ENCODE data around the gene RFXAP. TPM values are rescaled to one million over a fixed set of nuclear protein-coding genes. Genes with fewer than 3 reads are reported as not detected.

RFXAP gene
- total RNA-seq, 1 donor from 2014 or later, result 5.5 TPM

- no peaks in the 10 kb centered on the region for H3K27me3 Mint-ChIP-seq (ENCODE audit: low read depth, unreplicated experiment)
- TF ChIP-seq, protein P1, sequence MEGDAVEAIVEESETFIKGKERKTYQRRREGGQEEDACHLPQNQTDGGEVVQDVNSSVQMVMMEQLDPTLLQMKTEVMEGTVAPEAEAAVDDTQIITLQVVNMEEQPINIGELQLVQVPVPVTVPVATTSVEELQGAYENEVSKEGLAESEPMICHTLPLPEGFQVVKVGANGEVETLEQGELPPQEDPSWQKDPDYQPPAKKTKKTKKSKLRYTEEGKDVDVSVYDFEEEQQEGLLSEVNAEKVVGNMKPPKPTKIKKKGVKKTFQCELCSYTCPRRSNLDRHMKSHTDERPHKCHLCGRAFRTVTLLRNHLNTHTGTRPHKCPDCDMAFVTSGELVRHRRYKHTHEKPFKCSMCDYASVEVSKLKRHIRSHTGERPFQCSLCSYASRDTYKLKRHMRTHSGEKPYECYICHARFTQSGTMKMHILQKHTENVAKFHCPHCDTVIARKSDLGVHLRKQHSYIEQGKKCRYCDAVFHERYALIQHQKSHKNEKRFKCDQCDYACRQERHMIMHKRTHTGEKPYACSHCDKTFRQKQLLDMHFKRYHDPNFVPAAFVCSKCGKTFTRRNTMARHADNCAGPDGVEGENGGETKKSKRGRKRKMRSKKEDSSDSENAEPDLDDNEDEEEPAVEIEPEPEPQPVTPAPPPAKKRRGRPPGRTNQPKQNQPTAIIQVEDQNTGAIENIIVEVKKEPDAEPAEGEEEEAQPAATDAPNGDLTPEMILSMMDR (IDR thresholded peaks at IDR 0.05; ENCODE audit: insufficient read depth, low read depth, low read length), result no peak
- no peak for TF ChIP-seq EZH2 (IDR thresholded peaks at IDR 0.05; ENCODE audit: insufficient read depth, low read length)
- H3K36me3 ChIP-seq (ENCODE audit: insufficient read depth, low read length), result no peaks in the 10 kb centered on the region
- no peaks in the 10 kb centered on the region for H3K36me3 Mint-ChIP-seq (ENCODE audit: low read depth, unreplicated experiment)
- H3K4me1 Mint-ChIP-seq (ENCODE audit: low read depth, unreplicated experiment), result peaks cover 3% of the 10 kb centered on the region
- H3K4me2 ChIP-seq (ENCODE audit: low read length), result no peak overlapping the region
- no peak overlapping the region for H2AFZ ChIP-seq (ENCODE audit: low read depth, low read length)
- peaks cover 7% of the 10 kb centered on the region for H3K4me1 ChIP-seq (ENCODE audit: insufficient read depth, low read length)
- no peak for DNase-seq (ENCODE audit: low read depth)
- no peak overlapping the region for H3K9ac ChIP-seq (ENCODE audit: low read length)
- no peak overlapping the region for H3K4me3 ChIP-seq (ENCODE audit: insufficient read depth, low read depth, low read length)
- FAIRE-seq, result no peak
- H3K27ac Mint-ChIP-seq (ENCODE audit: unreplicated experiment), result no peak overlapping the region
- H3K27ac ChIP-seq (ENCODE audit: low read depth, low read length), result no peak overlapping the region
- H3K9me3 ChIP-seq (ENCODE audit: insufficient read depth, low read depth, low read length), result no peaks in the 10 kb centered on the region
- H4K20me1 ChIP-seq (ENCODE audit: insufficient read depth, low read length), result no peaks in the 10 kb centered on the region
- peaks cover 2% of the 10 kb centered on the region for H3K79me2 ChIP-seq (ENCODE audit: insufficient read depth, low read length)
- no peaks in the 10 kb centered on the region for H3K27me3 ChIP-seq (ENCODE audit: insufficient read depth, low read length)
- no peaks in the 10 kb centered on the region for H3K9me3 Mint-ChIP-seq (ENCODE audit: unreplicated experiment)
- no peak overlapping the region for H3K4me3 Mint-ChIP-seq (ENCODE audit: unreplicated experiment)
These were observed 4.6 kb upstream of the RFXAP start for GRCh38 chr13:36814465-36814864.

GRCh38 chr13:36815062-36815461 lies 4.0 kb upstream of the RFXAP start:
- no peak overlapping the region for H3K9ac ChIP-seq (ENCODE audit: low read length)
- H3K79me2 ChIP-seq (ENCODE audit: insufficient read depth, low read length), result peaks cover 8% of the 10 kb centered on the region
- no peak overlapping the region for H3K4me3 Mint-ChIP-seq (ENCODE audit: unreplicated experiment)
- peaks cover 6% of the 10 kb centered on the region for H3K4me1 Mint-ChIP-seq (ENCODE audit: low read depth, unreplicated experiment)
- peaks cover 12% of the 10 kb centered on the region for H3K4me1 ChIP-seq (ENCODE audit: insufficient read depth, low read length)
- H4K20me1 ChIP-seq (ENCODE audit: insufficient read depth, low read length), result no peaks in the 10 kb centered on the region
- H3K36me3 Mint-ChIP-seq (ENCODE audit: low read depth, unreplicated experiment), result no peaks in the 10 kb centered on the region
- TF ChIP-seq EZH2 (IDR thresholded peaks at IDR 0.05; ENCODE audit: insufficient read depth, low read length), result no peak
- TF ChIP-seq, protein P1 (IDR thresholded peaks at IDR 0.05; ENCODE audit: insufficient read depth, low read depth, low read length), result no peak
- H2AFZ ChIP-seq (ENCODE audit: low read depth, low read length), result no peak overlapping the region
- no peak for FAIRE-seq
- no peaks in the 10 kb centered on the region for H3K9me3 ChIP-seq (ENCODE audit: insufficient read depth, low read depth, low read length)
- no peaks in the 10 kb centered on the region for H3K27me3 Mint-ChIP-seq (ENCODE audit: low read depth, unreplicated experiment)
- H3K36me3 ChIP-seq (ENCODE audit: insufficient read depth, low read length), result no peaks in the 10 kb centered on the region
- DNase-seq (ENCODE audit: low read depth), result no peak
- H3K27ac Mint-ChIP-seq (ENCODE audit: unreplicated experiment), result no peak overlapping the region
- H3K4me3 ChIP-seq (ENCODE audit: insufficient read depth, low read depth, low read length), result no peak overlapping the region
- no peaks in the 10 kb centered on the region for H3K9me3 Mint-ChIP-seq (ENCODE audit: unreplicated experiment)
- H3K27ac ChIP-seq (ENCODE audit: low read depth, low read length), result no peak overlapping the region
- no peak overlapping the region for H3K4me2 ChIP-seq (ENCODE audit: low read length)
- H3K27me3 ChIP-seq (ENCODE audit: insufficient read depth, low read length), result no peaks in the 10 kb centered on the region

- no peak overlapping the region for H3K27ac ChIP-seq (ENCODE audit: low read depth, low read length)
These were observed 822 bp upstream of the RFXAP start for GRCh38 chr13:36817996-36818803.

More at GRCh38 chr13:36817996-36818803, 822 bp upstream of the RFXAP start:
- H3K27me3 ChIP-seq (ENCODE audit: insufficient read depth, low read length), result no peaks in the 10 kb centered on the region
- peak overlapping the region; percentile 97 for H2AFZ ChIP-seq (ENCODE audit: low read depth, low read length)
- H4K20me1 ChIP-seq (ENCODE audit: insufficient read depth, low read length), result peaks cover 9% of the 10 kb centered on the region
- DNase-seq (ENCODE audit: low read depth), result no peak
- H3K4me2 ChIP-seq (ENCODE audit: low read length), result peak overlapping the region; percentile 95
- Mint-ChIP-seq H3K27ac (ENCODE audit: unreplicated experiment) (no peak overlapping the region), H3K27me3 (ENCODE audit: low read depth, unreplicated experiment) (no peaks in the 10 kb centered on the region), H3K4me3 (ENCODE audit: unreplicated experiment) (peak overlapping the region; percentile 94), H3K9me3 (ENCODE audit: unreplicated experiment) (no peaks in the 10 kb centered on the region), H3K36me3 (ENCODE audit: low read depth, unreplicated experiment) (no peaks in the 10 kb centered on the region), H3K4me1 (ENCODE audit: low read depth, unreplicated experiment) (peaks cover 25% of the 10 kb centered on the region)
- no peak for FAIRE-seq
- TF ChIP-seq, protein P1 (IDR thresholded peaks at IDR 0.05; ENCODE audit: insufficient read depth, low read depth, low read length), result no peak
- TF ChIP-seq EZH2 (IDR thresholded peaks at IDR 0.05; ENCODE audit: insufficient read depth, low read length), result no peak
- peaks cover 20% of the 10 kb centered on the region for H3K4me1 ChIP-seq (ENCODE audit: insufficient read depth, low read length)
- peaks cover 36% of the 10 kb centered on the region for H3K79me2 ChIP-seq (ENCODE audit: insufficient read depth, low read length)
- H3K9ac ChIP-seq (ENCODE audit: low read length), result peak overlapping the region; percentile 83
- no peaks in the 10 kb centered on the region for H3K9me3 ChIP-seq (ENCODE audit: insufficient read depth, low read depth, low read length)
- peak overlapping the region; percentile 88 for H3K4me3 ChIP-seq (ENCODE audit: insufficient read depth, low read depth, low read length)
- no peaks in the 10 kb centered on the region for H3K36me3 ChIP-seq (ENCODE audit: insufficient read depth, low read length)
